ENCODE results near the gene OR51G1. TPM values are rescaled to one million over a fixed set of nuclear protein-coding genes. Genes with fewer than 3 reads are reported as not detected.

The OR51G1 gene
- total RNA-seq, 1 donor from 2014 or later = not detected

GRCh38 chr11:4919250-4919649, 4.9 kb downstream of the OR51G1 start, which contains the start of gene OR51G2:
TSS of gene OR51G2 (minus strand) at chr11:4919350. CDS start at chr11:4915663, 3,687 bp downstream.
- DNase-seq (no peak), ATAC-seq (ENCODE audit: low read depth) (no peak)
- TF ChIP-seq CTCF (IDR thresholded peaks at IDR 0.05) = no peak
- POLR2A ChIA-PET = no interaction called here
- no peaks in the 10 kb centered on the region for H3K4me1 Mint-ChIP-seq
- no peaks in the 10 kb centered on the region for H3K36me3 Mint-ChIP-seq (ENCODE audit: low read depth)
- intact Hi-C loops (cut with micrococcal nuclease) = no loop called here
- H3K27me3 Mint-ChIP-seq = no peaks in the 10 kb centered on the region
- no peak within 1 kb of the TSS for H3K27ac Mint-ChIP-seq
- H3K4me3 Mint-ChIP-seq = no peak within 1 kb of the TSS
- H3K9me3 Mint-ChIP-seq = no peaks in the 10 kb centered on the region
- CTCF ChIA-PET = no interaction called here

GRCh38 chr11:4916581-4916980, 7.6 kb downstream of the OR51G1 start:
- no peak for DNase-seq
- H3K4me1 Mint-ChIP-seq = no peaks in the 10 kb centered on the region
- ATAC-seq (ENCODE audit: low read depth) = no peak
- TF ChIP-seq CTCF (IDR thresholded peaks at IDR 0.05) = no peak
- ChIA-PET CTCF (no interaction called here), POLR2A (no interaction called here)
- H3K9me3 Mint-ChIP-seq = no peaks in the 10 kb centered on the region
- H3K36me3 Mint-ChIP-seq (ENCODE audit: low read depth) = no peaks in the 10 kb centered on the region
- H3K27ac Mint-ChIP-seq = no peak overlapping the region
- H3K4me3 Mint-ChIP-seq = no peak overlapping the region
- no peaks in the 10 kb centered on the region for H3K27me3 Mint-ChIP-seq
- intact Hi-C loops (cut with micrococcal nuclease) = no loop called here

DNA sequence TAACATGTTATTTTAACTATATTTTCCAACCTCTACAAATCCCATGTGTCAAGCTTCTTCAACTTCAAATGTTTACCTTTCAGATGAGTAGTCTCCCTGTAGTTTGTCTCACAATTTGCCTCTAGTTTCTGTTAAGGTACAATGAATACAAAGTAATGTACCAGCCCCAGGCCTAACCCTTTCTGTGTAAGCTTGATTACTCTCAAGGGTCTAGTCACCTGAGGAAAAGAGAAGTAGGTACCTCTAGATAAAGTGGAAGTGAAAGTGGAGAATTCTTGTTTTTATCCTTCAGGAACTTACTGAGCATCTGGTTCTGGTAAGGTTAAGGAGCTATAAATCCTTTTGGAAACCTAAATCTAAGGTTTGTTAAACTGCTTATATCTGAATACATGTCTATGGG, 20.7 kb downstream of the OR51G1 start, which contains the start of gene OR51A7:
Gene OR51A7 (plus strand): TSS at position 300 of the 400 bp plus-strand sequence. CDS start 3,587 bp downstream, outside the sequence.
- ChIA-PET POLR2A (no interaction called here), CTCF (no interaction called here)
- Mint-ChIP-seq H3K4me1 (peaks cover 7% of the 10 kb centered on the region), H3K4me3 (no peak within 1 kb of the TSS), H3K27me3 (peaks cover 3% of the 10 kb centered on the region), H3K9me3 (no peaks in the 10 kb centered on the region), H3K36me3 (ENCODE audit: low read depth) (no peaks in the 10 kb centered on the region), H3K27ac (no peak within 1 kb of the TSS)
- no peak for TF ChIP-seq CTCF (IDR thresholded peaks at IDR 0.05)
- intact Hi-C loops (cut with micrococcal nuclease) = no loop called here
- ATAC-seq (ENCODE audit: low read depth) = peak; percentile 28
- DNase-seq = no peak

GRCh38 chr11:4891996-4892640, 32.0 kb downstream of the OR51G1 start:
- ATAC-seq (ENCODE audit: low read depth) (no peak), DNase-seq (no peak)
- POLR2A ChIA-PET = no interaction called here
- Mint-ChIP-seq H3K4me1 (no peaks in the 10 kb centered on the region), H3K36me3 (ENCODE audit: low read depth) (no peaks in the 10 kb centered on the region), H3K9me3 (no peaks in the 10 kb centered on the region), H3K27me3 (peaks cover 3% of the 10 kb centered on the region), H3K4me3 (no peak overlapping the region), H3K27ac (no peak overlapping the region)
- CTCF ChIA-PET = no interaction called here
- intact Hi-C loops (cut with micrococcal nuclease) = no loop called here
- no peak for TF ChIP-seq CTCF (IDR thresholded peaks at IDR 0.05)

GRCh38 chr11:4890279-4890678, 33.9 kb downstream of the OR51G1 start:
- Mint-ChIP-seq H3K27me3 (no peaks in the 10 kb centered on the region), H3K4me3 (no peak overlapping the region), H3K4me1 (no peaks in the 10 kb centered on the region), H3K36me3 (ENCODE audit: low read depth) (no peaks in the 10 kb centered on the region), H3K27ac (no peak overlapping the region), H3K9me3 (no peaks in the 10 kb centered on the region)
- ChIA-PET CTCF (no interaction called here), POLR2A (no interaction called here)
- ATAC-seq (ENCODE audit: low read depth) (no peak), DNase-seq (no peak)
- intact Hi-C loops (cut with micrococcal nuclease) = no loop called here
- TF ChIP-seq CTCF (IDR thresholded peaks at IDR 0.05) = no peak

Measured in activated B cell treated with CpG ODN at 0.5 μM for 24 hours (primary cell).